Gastroesophageal sphincter (tissue), 4 donors: ENCODE measurements around the gene CPA2. TPM values are rescaled to one million over a fixed set of nuclear protein-coding genes. Genes with fewer than 3 reads are reported as not detected.
A peak's percentile ranks its signal among the peaks of the same experiment; 100 is the strongest.

Experiments
- ATAC-seq: fragments of 150-250 bp; one replicate; pipeline ENCODE4 v1.9.1; 2016; ENCODE audit warnings: mild to moderate bottlenecking, moderate library complexity
- H3K27ac ChIP-seq, 4 donors: fragments of 200-600 bp; sonication (generic) in 3 of 4; 1 replicate in 3 of 4; 2 replicates in 1 of 4; pipeline ENCODE4 v1.5.1; 2016 to 2019
- H3K27me3 ChIP-seq: fragments of 200-600 bp; sonication (generic); one replicate; pipeline ENCODE4 v1.5.1; 2019
- H3K36me3 ChIP-seq, 2 donors: fragments of 200-600 bp; sonication (generic); one replicate each; pipeline ENCODE4 v1.5.1; 2019; ENCODE audit warnings: control low read depth in 1 of 2
- H3K4me1 ChIP-seq, 3 donors: fragments of 200-600 bp; sonication (generic); 1 replicate in 2 of 3; 2 replicates in 1 of 3; pipeline ENCODE4 v1.5.1; 2016 to 2019; ENCODE audit warnings: control low read depth in 2 of 3
- H3K4me3 ChIP-seq, 2 donors: fragments of 200-600 bp; sonication (generic); one replicate each; pipeline ENCODE4 v1.5.1; 2019; ENCODE audit warnings: mild to moderate bottlenecking in 1 of 2, moderate library complexity in 1 of 2
- H3K9me3 ChIP-seq, 3 donors: fragments of 200-600 bp; sonication (generic); one replicate each; pipeline ENCODE4 v1.5.1; 2017 to 2019; ENCODE audit warnings: control low read depth in 2 of 3
- EP300 ChIP-seq: sonication (generic); formaldehyde crosslinking; IDR thresholded peaks from one replicate; pipeline ENCODE4 v1.6.1; 2017; ENCODE audit warnings: antibody characterized with exemption, mild to moderate bottlenecking
- POLR2A ChIP-seq, 2 donors: fragments of 450-650 bp; IDR thresholded peaks; one replicate each; pipeline ENCODE4 v1.6.1; 2017; ENCODE audit warnings: antibody characterized with exemption in 2 of 2, mild to moderate bottlenecking in 2 of 2, moderate library complexity in 1 of 2
- POLR2AphosphoS5 ChIP-seq: sonication (generic); formaldehyde crosslinking; IDR thresholded peaks from one replicate; pipeline ENCODE4 v1.6.1; 2017; ENCODE audit warnings: antibody characterized with exemption
- WGBS, 2 donors: methylation state at CpG; one replicate each; pipeline ENCODE4 v1.1.5; 2018; ENCODE audit warnings: low coverage in 1 of 2; 5-methylcytosine and 5-hydroxymethylcytosine counted together
- total RNA-seq, 4 donors: library from RNA; depleted of rRNA; stranded (reverse); fragments of >200 nt; gene quantifications; one replicate each; pipeline ENCODE4 v1.1.0, GENCODE V29; 2016
- TF ChIP-seq, protein P1 (sequence below), 4 experiments: fragments of 200-600 bp in 2 of 4; fragments of 450-650 bp in 2 of 4; sonication (generic) in 1 of 4; IDR thresholded peaks; one replicate each; pipeline ENCODE4 v1.5.1; 2017 to 2019; ENCODE audit warnings: antibody characterized with exemption in 4 of 4, mild to moderate bottlenecking in 2 of 4, moderate library complexity in 2 of 4

The CPA2 gene
- total RNA-seq, 4 donors from 2014 or later = not detected

DNA sequence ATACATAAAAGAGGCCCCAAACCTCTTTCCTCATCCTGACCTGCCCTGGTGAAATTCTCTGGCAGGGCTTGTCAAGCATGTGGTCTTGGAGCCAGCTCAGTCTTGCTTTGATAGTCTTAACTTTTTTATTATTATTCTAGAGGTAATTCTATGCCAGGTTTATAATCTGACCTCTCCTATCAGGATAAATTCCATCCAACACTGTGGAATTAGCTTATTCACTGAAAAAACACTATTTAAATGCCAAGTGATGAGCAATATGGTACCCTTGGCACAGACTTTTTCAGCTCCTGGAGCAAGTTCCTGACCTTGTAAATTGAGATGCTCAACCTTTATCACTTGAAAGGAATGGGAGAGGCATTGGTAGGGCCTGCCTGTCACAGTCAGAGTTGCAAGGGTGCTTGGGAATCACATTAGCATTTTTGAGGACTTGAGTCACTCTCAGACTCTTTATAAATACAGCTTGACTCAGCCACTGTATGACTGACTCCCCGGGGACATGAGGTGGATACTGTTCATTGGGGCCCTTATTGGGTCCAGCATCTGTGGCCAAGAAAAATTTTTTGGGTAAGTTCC is 26.1 kb downstream of the CPA2 start, which contains the start of gene CPA4:
TSS of gene CPA4 (plus strand) at position 480 of the 576 bp plus-strand sequence. CDS start at position 500, 20 bp downstream.
- TF ChIP-seq POLR2AphosphoS5 = no peak
- Histone ChIP-seq H3K4me3 (no peak within 1 kb of the TSS), H3K27ac (no peak within 1 kb of the TSS), H3K27me3 (no peaks in the 10 kb centered on the region), H3K9me3 (no peaks in the 10 kb centered on the region), H3K36me3 (no peaks in the 10 kb centered on the region), H3K4me1 (no peaks in the 10 kb centered on the region)
- WGBS, 2 donors = 13 to 33% methylated on average over 1 of the region's 1 CpG
- peak; percentile 74 for ATAC-seq

DNA sequence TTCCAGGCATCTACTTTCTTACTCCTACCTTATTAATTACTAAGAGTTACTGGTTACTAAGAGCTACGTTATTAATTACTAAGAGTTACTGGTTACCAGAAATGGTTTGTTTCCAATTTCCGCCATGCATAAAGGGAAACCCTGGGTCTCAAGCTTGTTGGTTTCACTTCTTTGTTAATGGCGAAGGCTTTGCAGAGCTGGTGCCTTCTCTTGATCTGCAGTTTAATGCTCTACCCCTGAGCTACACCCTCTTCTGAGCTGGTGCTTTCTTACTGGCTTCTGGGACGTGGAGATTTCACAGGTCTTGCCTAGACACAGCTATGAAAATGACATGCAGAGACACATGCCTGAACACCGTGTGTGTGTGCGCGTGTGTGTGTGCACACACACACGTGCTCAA is 26.9 kb downstream of the CPA2 start:
- TF ChIP-seq POLR2AphosphoS5 = no peak
- no peak for TF ChIP-seq POLR2A (IDR thresholded peaks at IDR 0.05)
- no peak for TF ChIP-seq EP300
- TF ChIP-seq, protein P1, sequence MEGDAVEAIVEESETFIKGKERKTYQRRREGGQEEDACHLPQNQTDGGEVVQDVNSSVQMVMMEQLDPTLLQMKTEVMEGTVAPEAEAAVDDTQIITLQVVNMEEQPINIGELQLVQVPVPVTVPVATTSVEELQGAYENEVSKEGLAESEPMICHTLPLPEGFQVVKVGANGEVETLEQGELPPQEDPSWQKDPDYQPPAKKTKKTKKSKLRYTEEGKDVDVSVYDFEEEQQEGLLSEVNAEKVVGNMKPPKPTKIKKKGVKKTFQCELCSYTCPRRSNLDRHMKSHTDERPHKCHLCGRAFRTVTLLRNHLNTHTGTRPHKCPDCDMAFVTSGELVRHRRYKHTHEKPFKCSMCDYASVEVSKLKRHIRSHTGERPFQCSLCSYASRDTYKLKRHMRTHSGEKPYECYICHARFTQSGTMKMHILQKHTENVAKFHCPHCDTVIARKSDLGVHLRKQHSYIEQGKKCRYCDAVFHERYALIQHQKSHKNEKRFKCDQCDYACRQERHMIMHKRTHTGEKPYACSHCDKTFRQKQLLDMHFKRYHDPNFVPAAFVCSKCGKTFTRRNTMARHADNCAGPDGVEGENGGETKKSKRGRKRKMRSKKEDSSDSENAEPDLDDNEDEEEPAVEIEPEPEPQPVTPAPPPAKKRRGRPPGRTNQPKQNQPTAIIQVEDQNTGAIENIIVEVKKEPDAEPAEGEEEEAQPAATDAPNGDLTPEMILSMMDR (IDR thresholded peaks at IDR 0.05) = no peak
- no peaks in the 10 kb centered on the region for H3K27me3 ChIP-seq
- no peak for ATAC-seq
- H3K9me3 ChIP-seq = no peaks in the 10 kb centered on the region
- no peaks in the 10 kb centered on the region for H3K4me1 ChIP-seq
- no peaks in the 10 kb centered on the region for H3K36me3 ChIP-seq
- 78% methylated on average over 8 of the region's 8 CpGs for WGBS, 2 donors
- no peak overlapping the region for H3K4me3 ChIP-seq
- no peak overlapping the region for H3K27ac ChIP-seq

DNA sequence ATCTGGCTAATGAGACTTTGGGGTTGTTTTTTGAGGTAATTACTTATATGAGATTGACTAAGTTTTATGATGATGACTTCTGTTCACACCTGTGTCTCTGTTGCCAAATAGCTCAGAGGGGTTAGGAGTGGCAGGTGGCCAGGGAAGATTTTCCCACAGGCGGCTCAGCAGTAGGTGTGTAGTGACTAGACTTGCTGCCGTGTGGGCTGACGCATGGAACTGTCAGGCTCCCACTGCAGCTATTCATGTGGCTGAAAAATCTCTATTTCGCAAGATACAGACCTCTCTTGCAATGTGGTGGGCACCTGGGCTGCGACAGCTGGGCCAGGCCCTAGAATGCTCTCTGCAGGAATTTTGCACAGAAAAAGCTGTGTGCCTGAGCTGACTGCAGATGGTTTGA is 27.7 kb downstream of the CPA2 start:
- no peak for ATAC-seq
- H3K36me3 ChIP-seq = no peaks in the 10 kb centered on the region
- no peaks in the 10 kb centered on the region for H3K9me3 ChIP-seq
- no peaks in the 10 kb centered on the region for H3K4me1 ChIP-seq
- no peak overlapping the region for H3K4me3 ChIP-seq
- WGBS, 2 donors = 100% methylated on average over 1 of the region's 5 CpGs; no CpG with 5 or more reads in 1 of the 2 donors
- no peaks in the 10 kb centered on the region for H3K27me3 ChIP-seq
- TF ChIP-seq POLR2AphosphoS5 = no peak
- TF ChIP-seq EP300 = no peak
- no peak for TF ChIP-seq POLR2A (IDR thresholded peaks at IDR 0.05)
- TF ChIP-seq, protein P1 (IDR thresholded peaks at IDR 0.05) = no peak
- H3K27ac ChIP-seq = no peak overlapping the region

DNA sequence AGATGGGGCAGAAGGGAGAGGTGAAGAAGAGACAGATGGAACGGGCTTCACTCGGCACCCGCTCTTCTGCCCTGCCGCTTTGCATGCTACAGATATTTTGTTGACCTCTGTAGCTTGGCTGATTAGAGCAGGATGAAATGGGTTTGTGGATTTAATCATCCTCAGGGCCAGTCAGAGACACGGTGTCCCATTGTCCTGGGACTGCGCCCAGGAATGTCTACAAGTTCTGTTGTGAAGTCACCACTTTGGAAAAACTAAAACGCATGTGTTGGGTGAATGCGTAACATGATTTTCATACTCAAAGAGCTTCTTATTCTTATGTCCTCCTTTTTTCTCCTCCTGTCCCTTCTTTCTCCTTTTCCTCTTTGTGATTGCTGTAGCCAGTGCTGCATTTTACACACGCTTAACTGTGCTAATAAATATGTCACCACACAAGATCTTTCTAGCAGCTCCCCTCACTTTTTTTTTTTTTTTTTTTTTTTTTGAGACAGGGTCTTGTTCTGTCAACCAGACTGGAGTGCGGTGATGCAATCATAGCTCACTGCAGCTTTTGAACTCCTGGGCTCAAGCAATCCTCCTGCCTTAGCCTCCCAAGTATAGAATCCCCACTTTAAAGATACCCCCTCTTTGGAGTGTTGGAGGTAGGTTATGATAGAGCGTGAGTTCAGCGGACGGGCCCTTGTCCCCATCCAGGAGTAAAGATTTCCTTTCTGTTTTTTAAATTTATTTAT is 29.7 kb downstream of the CPA2 start:
- ATAC-seq = no peak
- Histone ChIP-seq H3K27ac (no peak overlapping the region), H3K36me3 (no peaks in the 10 kb centered on the region), H3K4me3 (no peak overlapping the region), H3K9me3 (no peaks in the 10 kb centered on the region), H3K27me3 (no peaks in the 10 kb centered on the region), H3K4me1 (no peaks in the 10 kb centered on the region)
- TF ChIP-seq EP300 (no peak), POLR2A (IDR thresholded peaks at IDR 0.05) (no peak), POLR2AphosphoS5 (no peak)
- TF ChIP-seq, protein P1 (IDR thresholded peaks at IDR 0.05) = no peak
- 85 to 91% methylated on average over 9 of the region's 13 CpGs for WGBS, 2 donors

DNA sequence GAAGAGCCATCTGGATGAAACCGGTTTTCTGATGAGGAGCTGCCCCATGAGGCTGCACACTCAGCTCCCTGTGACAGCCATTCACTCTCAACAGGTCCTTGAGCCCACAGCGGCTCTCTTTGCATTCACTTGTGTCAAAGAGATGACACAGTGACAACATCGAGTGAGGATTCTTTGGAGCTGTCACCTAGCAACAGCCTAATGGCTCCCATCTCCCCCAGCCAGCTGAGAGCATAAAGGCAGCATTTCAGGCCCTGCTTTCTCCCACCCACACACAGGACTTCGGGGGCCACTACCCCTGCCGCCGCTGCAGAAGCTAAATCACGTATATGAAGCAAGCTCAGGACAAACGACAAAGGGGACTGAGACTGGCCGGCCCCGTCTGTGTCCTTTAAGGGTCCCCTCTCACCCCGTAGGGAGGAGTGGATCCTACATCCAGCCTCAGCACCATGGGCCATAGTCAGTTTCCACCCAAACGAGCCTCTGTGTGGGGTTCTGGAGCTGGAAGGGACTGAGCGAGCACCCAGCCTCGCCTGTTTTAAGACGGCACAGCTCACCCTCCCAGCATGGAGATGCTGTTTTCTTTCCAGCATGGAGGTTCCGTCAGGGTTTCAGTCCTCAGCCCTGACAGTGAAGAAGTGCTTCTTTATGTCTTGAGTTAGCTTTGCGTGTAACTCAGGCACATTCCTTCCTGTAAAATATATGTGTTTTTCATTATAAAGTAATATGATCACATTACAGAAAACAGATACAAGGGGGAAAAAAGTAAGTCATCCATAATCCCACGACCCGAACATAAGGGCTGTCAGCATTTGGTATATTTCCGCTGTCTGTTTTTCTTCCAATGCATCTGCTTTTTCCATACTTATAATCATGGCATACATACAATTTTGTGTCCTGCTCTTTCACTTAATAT is 31.2 kb downstream of the CPA2 start:
- ATAC-seq = no peak
- WGBS, 2 donors = 82 to 89% methylated on average over 3 to 10 of the region's 20 CpGs
- Histone ChIP-seq H3K4me3 (no peak overlapping the region), H3K27me3 (no peaks in the 10 kb centered on the region), H3K9me3 (no peaks in the 10 kb centered on the region), H3K4me1 (no peaks in the 10 kb centered on the region), H3K36me3 (no peaks in the 10 kb centered on the region), H3K27ac (no peak overlapping the region)
- TF ChIP-seq EP300 (no peak), POLR2A (IDR thresholded peaks at IDR 0.05) (no peak), POLR2AphosphoS5 (no peak)
- TF ChIP-seq, protein P1 (IDR thresholded peaks at IDR 0.05) = no peak
